K562 (cell line): ENCODE data around the gene SNRNP200. TPM values are rescaled to one million over a fixed set of nuclear protein-coding genes. Genes with fewer than 3 reads are reported as not detected.

Source experiments
- ATAC-seq: fragments of 200-7000 bp; cut with Tn5 transposase; 3 replicates; pipeline ENCODE4 v1.9.1; 2020; ENCODE audit warnings: moderate library complexity
- BruUV-seq: library from RNA; stranded (reverse); fragments of 400-500 nt; replicated peaks from 2 replicates; lab custom pipeline; 2021; lab: Mats Ljungman, UMichigan
- CTCF ChIA-PET: fragments of 300-600 bp; formaldehyde crosslinking; extraction: SDS; loops from one replicate; lab custom pipeline; 2021; ENCODE audit warnings: low intra/inter-chr PET ratio; lab: Yijun Ruan, JAX
- POLR2A ChIA-PET: fragments of 300-600, 350-650 bp; sonication (Branson Sonifier 250); formaldehyde crosslinking; extraction: SDS; loops from one replicate; lab custom pipeline; 2021; ENCODE audit warnings: antibody characterized with exemption, inconsistent platforms; lab: Yijun Ruan, JAX
- DNase-seq, 4 experiments: peaks; one replicate each; pipeline versions ENCODE4 v3.0.0 to v3.0.0-alpha.2; 2011 to 2018; ENCODE audit warnings: low spot score in 3 of 4, mixed read lengths in 3 of 4; ENCODE audit errors: extremely low read depth in 1 of 4
- FAIRE-seq: peaks from 2 replicates; lab custom pipeline; 2011; peaks lifted over from hg19 to GRCh38; lab: Jason Lieb, UNC
- H2AFZ ChIP-seq: 2 replicates; pipeline ENCODE4 v1.6.0; 2011; ENCODE audit warnings: low read depth, low read length, control low read depth, inconsistent platforms
- H3K27ac ChIP-seq: fragments of 200-600 bp; 3 replicates; pipeline ENCODE4 v1.8.0; 2011; ENCODE audit warnings: low read depth, mild to moderate bottlenecking, control low read depth, inconsistent platforms, low read length, moderate library complexity, mixed read lengths; ENCODE audit errors: extremely low read depth
- H3K27me3 ChIP-seq, 2 experiments: fragments of 300-600 bp in 1 of 2; 2 replicates in 1 of 2; 3 replicates in 1 of 2; pipeline versions ENCODE4 v1.6.0 to v1.8.0; 2011; ENCODE audit warnings: inconsistent platforms in 2 of 2, low read length in 2 of 2, mild to moderate bottlenecking in 1 of 2, mixed read lengths in 1 of 2, moderate library complexity in 1 of 2; ENCODE audit not compliant: control insufficient read depth in 2 of 2, insufficient read depth in 2 of 2
- H3K36me3 ChIP-seq: fragments of 300-600 bp; 3 replicates; pipeline ENCODE4 v1.8.0; 2011; ENCODE audit warnings: mild to moderate bottlenecking, low read length, inconsistent platforms; ENCODE audit not compliant: control insufficient read depth, insufficient read depth
- H3K4me1 ChIP-seq, 2 experiments: fragments of 200-600 bp in 1 of 2; replicated peaks in 1 of 2; 2 replicates in 1 of 2; 3 replicates in 1 of 2; pipeline versions ENCODE4 v1.5.1 to v1.8.0; 2011; ENCODE audit warnings: inconsistent platforms in 2 of 2, low read length in 2 of 2, mild to moderate bottlenecking in 1 of 2, mixed read lengths in 1 of 2, moderate library complexity in 1 of 2; ENCODE audit not compliant: control insufficient read depth in 2 of 2, insufficient read depth in 2 of 2
- H3K4me2 ChIP-seq: 2 replicates; pipeline ENCODE4 v1.6.1; 2011; ENCODE audit warnings: low read length, control low read depth, inconsistent platforms, mixed read lengths; ENCODE audit not compliant: insufficient read depth
- H3K4me3 ChIP-seq: fragments of 200-600 bp; sonication (generic), shearing (Covaris generic); 2 replicates; pipeline ENCODE4 v1.5.1; 2016; ENCODE audit warnings: control low read depth, inconsistent platforms
- H3K79me2 ChIP-seq: fragments of 200-600 bp; 3 replicates; pipeline ENCODE4 v1.8.0; 2011; ENCODE audit warnings: low read length, inconsistent platforms; ENCODE audit not compliant: control insufficient read depth, insufficient read depth
- H3K9ac ChIP-seq, 2 experiments: 2 replicates each; pipeline versions ENCODE4 v1.6.0 to v1.6.1; 2011; ENCODE audit warnings: low read depth in 2 of 2, low read length in 2 of 2, control low read depth in 1 of 2, inconsistent platforms in 1 of 2, mild to moderate bottlenecking in 1 of 2, mixed read lengths in 1 of 2; ENCODE audit not compliant: insufficient read depth in 1 of 2
- H3K9me1 ChIP-seq: one replicate; pipeline ENCODE4 v1.6.0; 2011; ENCODE audit warnings: inconsistent platforms, mild to moderate bottlenecking, low read length, moderate library complexity; ENCODE audit not compliant: control insufficient read depth, insufficient read depth
- H3K9me3 ChIP-seq: replicated peaks from 2 replicates; pipeline ENCODE4 v1.5.1; 2011; ENCODE audit warnings: low read depth, low read length, inconsistent platforms; ENCODE audit not compliant: control insufficient read depth, insufficient read depth
- H4K20me1 ChIP-seq: replicated peaks from 2 replicates; pipeline ENCODE4 v1.6.1; 2011; ENCODE audit warnings: low read length, inconsistent platforms, mixed read lengths; ENCODE audit not compliant: control insufficient read depth, insufficient read depth
- C11orf30 ChIP-seq: fragments of 450-650 bp; IDR thresholded peaks from 2 replicates; pipeline ENCODE4 v1.6.1; 2016; ENCODE audit warnings: low read depth, mild to moderate bottlenecking
- MAFK ChIP-seq: IDR thresholded peaks from 2 replicates; pipeline ENCODE4 v1.6.1; 2011; ENCODE audit warnings: low read length, improper control_type of control experiment
- MYBL2 ChIP-seq, 2 experiments: fragments of 450-650 bp in 1 of 2; sonication (generic) in 1 of 2; formaldehyde crosslinking in 1 of 2; IDR thresholded peaks; 2 replicates each; pipeline versions ENCODE4 v1.6.1 to v1.8.1; 2017 to 2022; ENCODE audit warnings: borderline replicate concordance in 1 of 2, inconsistent platforms in 1 of 2, low read depth in 1 of 2, mild to moderate bottlenecking in 1 of 2, missing genetic modification reagents in 1 of 2, moderate library complexity in 1 of 2
- NR2C1 ChIP-seq, 2 experiments: fragments of 450-650 bp; IDR thresholded peaks; 2 replicates each; pipeline ENCODE4 v1.6.1; 2017; ENCODE audit warnings: mild to moderate bottlenecking in 2 of 2, antibody characterized with exemption in 1 of 2, inconsistent platforms in 1 of 2, missing compliant biosample characterization in 1 of 2, missing genetic modification characterization in 1 of 2
- NR2C2 ChIP-seq, 2 experiments: fragments of 200-800 bp in 1 of 2; sonication (Bioruptor generic) in 1 of 2; sonication (generic) in 1 of 2; formaldehyde crosslinking in 1 of 2; IDR thresholded peaks; 2 replicates each; pipeline versions ENCODE4 v1.6.1 to v1.8.0; 2016 to 2022; ENCODE audit warnings: mild to moderate bottlenecking in 1 of 2, missing compliant biosample characterization in 1 of 2, missing genetic modification characterization in 1 of 2, missing genetic modification reagents in 1 of 2
- YY1 ChIP-seq, 3 experiments: IDR thresholded peaks; 2 replicates each; pipeline ENCODE4 v1.6.1; 2011; ENCODE audit warnings: low read length in 2 of 3, mild to moderate bottlenecking in 2 of 3, moderate library complexity in 2 of 3, borderline replicate concordance in 1 of 3, control low read depth in 1 of 3, low read depth in 1 of 3; ENCODE audit not compliant: insufficient read depth in 3 of 3, insufficient replicate concordance in 2 of 3, control insufficient read depth in 1 of 3, insufficient read length in 1 of 3; ENCODE audit errors: extremely low read depth in 1 of 3
- ZKSCAN3 ChIP-seq: fragments of 250-450 bp; sonication (Bioruptor Pico); IDR thresholded peaks from 2 replicates; pipeline ENCODE4 v1.4.0; 2020
- ZNF316 ChIP-seq: fragments of 450-650 bp; IDR thresholded peaks from 2 replicates; pipeline ENCODE4 v1.6.1; 2016
- WGBS: fragments of 100-300 bp; shearing (Covaris generic); methylation state at CpG from one replicate; pipeline ENCODE4 v1.1.6; 2016; ENCODE audit warnings: low coverage, mixed read lengths; ENCODE audit not compliant: insufficient coverage; ENCODE audit errors: missing lambda C conversion rate; 5-methylcytosine and 5-hydroxymethylcytosine counted together
- in situ Hi-C: fragments of 300-500 bp; cut with MboI; formaldehyde crosslinking; loops from 4 replicates; pipeline ENCODE4 v1.15.0; 2018; ENCODE audit warnings: inconsistent platforms, mixed read lengths
- intact Hi-C: fragments of 100-400 bp; cut with micrococcal nuclease; formaldehyde crosslinking; loops from 2 replicates; pipeline ENCODE4 v1.14.2; 2022
- polyA plus RNA-seq, 8 experiments: library from polyadenylated mRNA; depleted of rRNA in 4 of 8; stranded (reverse) in 5 of 8; unstranded in 3 of 8; fragments of >200 nt; fragmentation: Nextera tagmentation in 2 of 8; fragmentation: Illumina TruSeq in 1 of 8; extraction: Ambion mirVana in 2 of 8; extraction: Trizol in 1 of 8; gene quantifications; 2 replicates each; pipeline versions ENCODE4 v1.2.1 to v1.2.3, GENCODE V29; 2011 to 2014; ENCODE audit warnings: inconsistent platforms in 1 of 8, missing spikeins in 1 of 8
- total RNA-seq, 7 experiments: library from RNA; depleted of rRNA in 6 of 7; stranded (reverse); fragments of >200 nt in 6 of 7; fragmentation: Illumina TruSeq in 2 of 7; extraction: Trizol in 2 of 7; gene quantifications; 2 replicates each; pipeline versions ENCODE4 v1.2.1 to v1.2.3, GENCODE V29; 2011 to 2021; ENCODE audit warnings: low replicate concordance in 1 of 7
- TF ChIP-seq, protein P1 (sequence below): fragments of 450-650 bp; IDR thresholded peaks from 2 replicates; pipeline ENCODE4 v1.6.1; 2018; ENCODE audit not compliant: partially characterized antibody
- TF ChIP-seq, protein P2 (sequence below), 2 experiments: fragments of 450-650 bp in 1 of 2; IDR thresholded peaks; 2 replicates each; pipeline ENCODE4 v1.6.1; 2011 to 2017; ENCODE audit warnings: low read depth in 2 of 2, antibody characterized with exemption in 1 of 2, borderline replicate concordance in 1 of 2, low read length in 1 of 2, mild to moderate bottlenecking in 1 of 2, mixed read lengths in 1 of 2; ENCODE audit not compliant: control insufficient read depth in 1 of 2
- TF ChIP-seq, protein P3 (sequence below): IDR thresholded peaks from 2 replicates; pipeline ENCODE4 v1.6.1; 2011; ENCODE audit not compliant: insufficient read length; ENCODE audit errors: extremely low read depth

Gene SNRNP200
- total and polyA plus RNA-seq, 9 of the 15 experiments (the other 6 are each of a cell fraction or from before 2014, with no cell fraction given) = 76.1 to 231 (median 155) TPM

DNA sequence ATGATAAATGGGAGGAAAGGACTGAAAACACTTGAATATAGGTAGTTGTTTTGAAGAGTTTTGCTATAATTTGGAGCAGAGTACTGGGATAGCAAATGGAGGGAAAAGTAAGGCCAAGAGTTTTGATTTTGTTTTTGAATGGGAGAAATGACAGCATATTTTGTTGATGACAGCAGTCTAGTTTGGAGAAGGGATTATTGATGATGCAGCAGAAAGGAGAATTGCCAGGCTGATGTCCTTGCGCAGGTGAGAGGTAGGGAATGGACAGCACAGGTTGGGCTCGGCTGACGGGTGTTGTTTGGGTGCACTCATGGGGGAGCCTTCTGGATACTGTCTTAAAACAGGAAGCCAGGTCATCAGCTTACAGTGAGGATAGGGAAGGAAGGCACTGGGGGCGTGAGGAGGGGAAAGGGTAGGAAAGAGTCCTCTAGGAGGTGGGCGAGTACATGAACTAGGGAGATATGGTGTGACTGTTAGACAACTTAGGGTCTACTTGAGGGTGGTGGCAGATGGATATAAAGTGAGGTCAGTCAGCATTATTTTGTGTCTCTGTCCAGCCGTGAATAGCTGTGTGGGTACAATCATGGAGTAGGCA lies 40.6 kb upstream of the SNRNP200 start:
- no peaks in the 10 kb centered on the region for H3K27me3 ChIP-seq
- H3K9ac ChIP-seq = no peak overlapping the region
- H3K79me2 ChIP-seq = peaks cover 21% of the 10 kb centered on the region
- no TSS peak for BruUV-seq
- H3K4me3 ChIP-seq = no peak overlapping the region
- peaks cover 5 to 16% of the 10 kb centered on the region in 2 experiments for H3K4me1 ChIP-seq
- no peaks in the 10 kb centered on the region for H3K9me3 ChIP-seq
- in situ Hi-C loops = no loop called here
- ChIA-PET CTCF (no interaction called here), POLR2A (interaction anchor here (0.6 to 1.3 kb wide), 3 partner anchors 10 to 1487 kb away, joined by 3 to 7 read pairs (median 4); partner anchors contain the start of gene NCAPH)
- intact Hi-C loops = no loop called here
- DNase-seq = no peak
- no peaks in the 10 kb centered on the region for H3K9me1 ChIP-seq
- no peak overlapping the region for H3K4me2 ChIP-seq
- no peak for FAIRE-seq
- 91% methylated on average over 6 of the region's 6 CpGs for WGBS
- peaks cover 97% of the 10 kb centered on the region for H3K36me3 ChIP-seq
- no peak for ATAC-seq
- H3K27ac ChIP-seq = no peak overlapping the region
- H2AFZ ChIP-seq = no peak overlapping the region
- H4K20me1 ChIP-seq = peaks cover 5% of the 10 kb centered on the region
- TF ChIP-seq, protein P1, sequence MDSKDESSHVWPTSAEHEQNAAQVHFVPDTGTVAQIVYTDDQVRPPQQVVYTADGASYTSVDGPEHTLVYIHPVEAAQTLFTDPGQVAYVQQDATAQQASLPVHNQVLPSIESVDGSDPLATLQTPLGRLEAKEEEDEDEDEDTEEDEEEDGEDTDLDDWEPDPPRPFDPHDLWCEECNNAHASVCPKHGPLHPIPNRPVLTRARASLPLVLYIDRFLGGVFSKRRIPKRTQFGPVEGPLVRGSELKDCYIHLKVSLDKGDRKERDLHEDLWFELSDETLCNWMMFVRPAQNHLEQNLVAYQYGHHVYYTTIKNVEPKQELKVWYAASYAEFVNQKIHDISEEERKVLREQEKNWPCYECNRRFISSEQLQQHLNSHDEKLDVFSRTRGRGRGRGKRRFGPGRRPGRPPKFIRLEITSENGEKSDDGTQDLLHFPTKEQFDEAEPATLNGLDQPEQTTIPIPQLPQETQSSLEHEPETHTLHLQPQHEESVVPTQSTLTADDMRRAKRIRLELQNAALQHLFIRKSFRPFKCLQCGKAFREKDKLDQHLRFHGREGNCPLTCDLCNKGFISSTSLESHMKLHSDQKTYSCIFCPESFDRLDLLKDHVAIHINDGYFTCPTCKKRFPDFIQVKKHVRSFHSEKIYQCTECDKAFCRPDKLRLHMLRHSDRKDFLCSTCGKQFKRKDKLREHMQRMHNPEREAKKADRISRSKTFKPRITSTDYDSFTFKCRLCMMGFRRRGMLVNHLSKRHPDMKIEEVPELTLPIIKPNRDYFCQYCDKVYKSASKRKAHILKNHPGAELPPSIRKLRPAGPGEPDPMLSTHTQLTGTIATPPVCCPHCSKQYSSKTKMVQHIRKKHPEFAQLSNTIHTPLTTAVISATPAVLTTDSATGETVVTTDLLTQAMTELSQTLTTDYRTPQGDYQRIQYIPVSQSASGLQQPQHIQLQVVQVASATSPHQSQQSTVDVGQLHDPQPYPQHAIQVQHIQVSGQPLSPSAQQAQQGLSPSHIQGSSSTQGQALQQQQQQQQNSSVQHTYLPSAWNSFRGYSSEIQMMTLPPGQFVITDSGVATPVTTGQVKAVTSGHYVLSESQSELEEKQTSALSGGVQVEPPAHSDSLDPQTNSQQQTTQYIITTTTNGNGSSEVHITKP = no peak
- TF ChIP-seq, protein P2, sequence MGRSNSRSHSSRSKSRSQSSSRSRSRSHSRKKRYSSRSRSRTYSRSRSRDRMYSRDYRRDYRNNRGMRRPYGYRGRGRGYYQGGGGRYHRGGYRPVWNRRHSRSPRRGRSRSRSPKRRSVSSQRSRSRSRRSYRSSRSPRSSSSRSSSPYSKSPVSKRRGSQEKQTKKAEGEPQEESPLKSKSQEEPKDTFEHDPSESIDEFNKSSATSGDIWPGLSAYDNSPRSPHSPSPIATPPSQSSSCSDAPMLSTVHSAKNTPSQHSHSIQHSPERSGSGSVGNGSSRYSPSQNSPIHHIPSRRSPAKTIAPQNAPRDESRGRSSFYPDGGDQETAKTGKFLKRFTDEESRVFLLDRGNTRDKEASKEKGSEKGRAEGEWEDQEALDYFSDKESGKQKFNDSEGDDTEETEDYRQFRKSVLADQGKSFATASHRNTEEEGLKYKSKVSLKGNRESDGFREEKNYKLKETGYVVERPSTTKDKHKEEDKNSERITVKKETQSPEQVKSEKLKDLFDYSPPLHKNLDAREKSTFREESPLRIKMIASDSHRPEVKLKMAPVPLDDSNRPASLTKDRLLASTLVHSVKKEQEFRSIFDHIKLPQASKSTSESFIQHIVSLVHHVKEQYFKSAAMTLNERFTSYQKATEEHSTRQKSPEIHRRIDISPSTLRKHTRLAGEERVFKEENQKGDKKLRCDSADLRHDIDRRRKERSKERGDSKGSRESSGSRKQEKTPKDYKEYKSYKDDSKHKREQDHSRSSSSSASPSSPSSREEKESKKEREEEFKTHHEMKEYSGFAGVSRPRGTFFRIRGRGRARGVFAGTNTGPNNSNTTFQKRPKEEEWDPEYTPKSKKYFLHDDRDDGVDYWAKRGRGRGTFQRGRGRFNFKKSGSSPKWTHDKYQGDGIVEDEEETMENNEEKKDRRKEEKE (IDR thresholded peaks at IDR 0.05; ENCODE audit: borderline replicate concordance in 1 of 2, control insufficient read depth in 1 of 2, low read depth in 2 of 2, low read length in 1 of 2) = no peak
- TF ChIP-seq MAFK (peak; percentile 8; the same call in 1 of the 2 replicates), NR2C2 (CRISPR knock-in tag; IDR thresholded peaks at IDR 0.05) (no peak), NR2C2 (tag; IDR thresholded peaks at IDR 0.05) (no peak), MYBL2 (IDR thresholded peaks at IDR 0.05; ENCODE audit: low read depth) (no peak), MYBL2 (CRISPR knock-in tag; IDR thresholded peaks at IDR 0.05; ENCODE audit: borderline replicate concordance) (no peak), C11orf30 (peak; percentile 66; the same call in 1 of the 2 replicates), ZKSCAN3 (CRISPR knock-in tag) (no peak), YY1 (IDR thresholded peaks at IDR 0.05; ENCODE audit: borderline replicate concordance in 1 of 3, control insufficient read depth in 1 of 3, extremely low read depth in 1 of 3, insufficient read depth in 3 of 3, insufficient read length in 1 of 3, insufficient replicate concordance in 2 of 3, low read depth in 1 of 3, low read length in 2 of 3) (no peak), NR2C1 (IDR thresholded peaks at IDR 0.05) (no peak), NR2C1 (tag; IDR thresholded peaks at IDR 0.05) (no peak), ZNF316 (peak; percentile 85)
- TF ChIP-seq, protein P3, sequence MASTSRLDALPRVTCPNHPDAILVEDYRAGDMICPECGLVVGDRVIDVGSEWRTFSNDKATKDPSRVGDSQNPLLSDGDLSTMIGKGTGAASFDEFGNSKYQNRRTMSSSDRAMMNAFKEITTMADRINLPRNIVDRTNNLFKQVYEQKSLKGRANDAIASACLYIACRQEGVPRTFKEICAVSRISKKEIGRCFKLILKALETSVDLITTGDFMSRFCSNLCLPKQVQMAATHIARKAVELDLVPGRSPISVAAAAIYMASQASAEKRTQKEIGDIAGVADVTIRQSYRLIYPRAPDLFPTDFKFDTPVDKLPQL = no peak
